Diencephalon (tissue), 1 donor: ENCODE data around the gene TRAPPC3. TPM values are rescaled to one million over a fixed set of nuclear protein-coding genes. Genes with fewer than 3 reads are reported as not detected.

Experiments
- small RNA-seq: library from RNA; depleted of rRNA; stranded (forward); fragments of <200 nt; gene quantifications from one replicate; pipeline ENCODE3, GENCODE V24; 2014
- total RNA-seq: library from RNA; depleted of rRNA; stranded (reverse); fragments of >200 nt; gene quantifications from one replicate; pipeline ENCODE4 v1.2.3, GENCODE V29; 2014

TRAPPC3 gene
- total RNA-seq: 51.0 TPM

GRCh38 chr1:36149237-36149972 lies at the start of gene TRAPPC3:
Gene TRAPPC3 (minus strand): TSS chr1:36149486. CDS start chr1:36149378, 108 bp downstream.

GRCh38 chr1:36155408-36156328 lies 6.4 kb upstream of the TRAPPC3 start, which contains the start of gene MAP7D1:
Gene MAP7D1 (plus strand): TSS chr1:36156160. CDS start chr1:36156418, 258 bp downstream.

DNA sequence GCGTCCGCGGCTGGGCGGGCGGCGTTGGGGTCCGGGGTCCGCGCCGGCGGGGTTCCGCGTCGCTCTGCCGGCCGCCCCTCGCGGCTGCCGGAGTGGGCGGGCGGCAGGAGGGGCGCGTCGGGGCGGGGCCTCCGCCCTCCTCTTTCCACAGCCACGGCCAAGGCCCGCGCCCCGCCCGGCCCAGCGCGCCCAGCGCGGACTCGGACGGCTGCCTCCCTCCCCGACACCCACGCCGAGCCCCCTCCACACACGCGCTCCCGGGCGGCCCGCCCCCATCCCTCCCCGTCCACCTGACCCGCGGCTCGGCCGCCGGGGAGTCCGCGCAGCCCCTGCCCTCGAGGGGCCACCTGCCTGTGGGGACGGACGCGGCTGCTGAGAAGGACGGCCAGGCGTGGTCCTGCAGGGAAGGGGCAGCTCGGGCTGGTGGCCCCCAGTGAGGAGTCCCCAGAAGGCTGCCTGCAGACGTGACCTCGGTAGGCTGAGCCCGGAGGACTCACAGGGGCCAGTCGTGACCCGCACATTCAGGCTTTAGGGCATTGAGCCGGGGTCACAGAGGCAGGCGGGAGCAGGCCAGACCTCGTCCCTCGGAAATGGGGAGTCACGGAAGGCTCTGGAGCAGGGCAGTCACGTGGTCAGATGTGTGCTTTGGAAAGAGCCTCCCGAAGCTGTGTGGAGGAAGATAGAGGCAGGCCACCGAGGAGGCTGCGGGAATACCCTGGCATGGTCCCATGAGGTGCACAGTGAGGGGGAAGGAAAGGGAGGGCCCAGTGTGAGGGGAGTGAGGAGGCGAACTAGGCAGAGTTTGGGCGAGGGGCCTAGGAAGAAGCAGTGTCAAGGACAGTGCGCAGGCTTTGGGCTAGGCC lies 23.9 kb downstream of the TRAPPC3 start, which contains the start of gene COL8A2:
Gene COL8A2, minus strand, starts transcription at position 94 of the 863 bp plus-strand sequence. CDS start 24,980 bp downstream, outside the sequence.

DNA sequence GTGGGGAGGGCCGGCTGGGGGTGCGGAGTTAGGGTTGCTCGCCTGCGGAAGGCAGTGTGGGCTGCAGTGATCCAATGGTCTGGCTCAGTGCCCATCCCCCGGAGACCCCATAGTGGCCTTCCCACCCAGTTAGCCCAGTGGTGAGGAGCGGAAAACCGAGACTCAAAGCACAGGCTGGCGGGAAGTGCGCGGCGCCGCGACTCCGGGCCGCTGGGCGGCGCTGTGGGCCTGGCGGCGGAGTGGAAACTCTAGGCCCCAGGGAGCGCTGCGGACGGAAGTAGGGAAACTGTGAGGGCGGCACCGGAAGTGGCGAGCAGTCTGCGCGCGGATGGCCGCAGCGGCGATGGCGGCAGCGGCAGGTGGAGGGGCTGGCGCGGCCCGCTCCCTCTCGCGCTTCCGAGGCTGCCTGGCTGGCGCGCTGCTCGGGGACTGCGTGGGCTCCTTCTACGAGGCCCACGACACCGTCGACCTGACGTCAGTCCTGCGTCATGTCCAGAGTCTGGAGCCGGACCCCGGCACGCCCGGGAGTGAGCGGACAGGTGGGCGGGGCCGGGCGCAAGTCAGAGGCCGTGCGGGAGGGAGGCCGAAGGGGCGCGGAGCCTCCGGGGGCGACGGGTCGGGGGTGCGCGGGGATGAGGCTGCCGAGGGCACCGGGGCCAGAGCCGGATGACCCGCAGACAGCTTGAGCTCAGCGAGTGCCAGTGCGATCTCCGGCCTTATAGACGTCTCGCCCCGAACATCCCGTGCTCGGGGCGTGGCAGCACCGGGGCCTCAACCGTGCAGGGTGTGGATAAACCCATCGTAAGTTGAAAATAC lies 60.5 kb downstream of the TRAPPC3 start, which contains the start of gene ADPRS:
Gene ADPRS, plus strand, starts transcription at position 316 of the 816 bp plus-strand sequence. Its CDS starts 13 bp downstream, at position 329.

Small RNA genes lying within 50 kb of the gene (small RNA-seq; reads per million reads assigned to genes)
- not detected for gene RN7SL131P

Other genes with a start within 250 kb of the TRAPPC3 start
- gene AGO3, start 218.4 kb downstream of the TRAPPC3 start, total RNA-seq: 27.9 TPM
- gene TEKT2, start 65.4 kb downstream of the TRAPPC3 start, total RNA-seq: 11.1 TPM
- 18.5 TPM for gene ADPRS, start 60.6 kb downstream of the TRAPPC3 start, total RNA-seq
- 2.1 TPM for gene COL8A2, start 24.3 kb downstream of the TRAPPC3 start, total RNA-seq
- 78.7 TPM for gene MAP7D1, start 6.7 kb upstream of the TRAPPC3 start, total RNA-seq
- 105 TPM for gene THRAP3, start 75.0 kb upstream of the TRAPPC3 start, total RNA-seq
- 3.0 TPM for gene SH3D21, start 156.9 kb upstream of the TRAPPC3 start, total RNA-seq
- 3.5 TPM for gene EVA1B, start 174.2 kb upstream of the TRAPPC3 start, total RNA-seq
- 13.4 TPM for gene STK40, start 236.4 kb upstream of the TRAPPC3 start, total RNA-seq
- 6.2 TPM for gene LSM10, start 248.4 kb upstream of the TRAPPC3 start, total RNA-seq